CD14-positive monocyte (primary cell): ENCODE data around the gene DDX39A. TPM values are rescaled to one million over a fixed set of nuclear protein-coding genes. Genes with fewer than 3 reads are reported as not detected.
"Not testable (repeated sequence)": the region's sequence is repeated elsewhere in the genome, so short reads cannot be mapped to it uniquely, and the experiment has no call there.

Source experiments
- DNase-seq, 3 donors: peaks; one replicate each; pipeline ENCODE4 v3.0.0-alpha.2; 2011 to 2022
- H2AFZ ChIP-seq: 2 replicates; pipeline ENCODE4 v1.6.0; 2012; ENCODE audit warnings: mild to moderate bottlenecking, low read depth, low read length, inconsistent platforms; ENCODE audit not compliant: insufficient read depth, poor library complexity, severe bottlenecking
- H3K27ac ChIP-seq, 2 donors: 1 replicate in 1 of 2; 2 replicates in 1 of 2; pipeline ENCODE4 v1.5.1; 2012 to 2013; ENCODE audit warnings: low read length in 2 of 2, control low read depth in 1 of 2, inconsistent platforms in 1 of 2, low read depth in 1 of 2, mild to moderate bottlenecking in 1 of 2
- H3K27me3 ChIP-seq, 2 donors: one replicate each; pipeline versions ENCODE4 v1.6.0 to v1.6.1; 2011 to 2013; ENCODE audit warnings: low read length in 2 of 2; ENCODE audit not compliant: control insufficient read depth in 2 of 2, insufficient read depth in 2 of 2
- H3K36me3 ChIP-seq, 2 donors: replicated peaks in 1 of 2; 1 replicate in 1 of 2; 2 replicates in 1 of 2; pipeline versions ENCODE4 v1.5.1 to v1.6.1; 2012 to 2013; ENCODE audit warnings: low read length in 2 of 2, control low read depth in 1 of 2, inconsistent platforms in 1 of 2, mild to moderate bottlenecking in 1 of 2; ENCODE audit not compliant: insufficient read depth in 2 of 2, control insufficient read depth in 1 of 2
- H3K4me1 ChIP-seq, 2 donors: 1 replicate in 1 of 2; 2 replicates in 1 of 2; pipeline versions ENCODE4 v1.5.1 to v1.6.1; 2012 to 2013; ENCODE audit warnings: low read length in 2 of 2, control low read depth in 1 of 2, inconsistent platforms in 1 of 2, mild to moderate bottlenecking in 1 of 2, moderate library complexity in 1 of 2; ENCODE audit not compliant: insufficient read depth in 2 of 2, control insufficient read depth in 1 of 2
- H3K4me2 ChIP-seq: replicated peaks from 2 replicates; pipeline ENCODE3; 2012; ENCODE audit warnings: low read length, moderate library complexity, mild to moderate bottlenecking; ENCODE audit not compliant: poor library complexity, severe bottlenecking; ENCODE audit errors: extremely low read depth
- H3K4me3 ChIP-seq, 3 experiments: fragments of 200-600 bp in 1 of 3; sonication (generic) in 1 of 3; replicated peaks in 1 of 3; 1 replicate in 2 of 3; 2 replicates in 1 of 3; pipeline ENCODE4 v1.5.1; 2011 to 2013; ENCODE audit warnings: low read length in 3 of 3, mild to moderate bottlenecking in 3 of 3, control low read depth in 2 of 3, low read depth in 2 of 3, inconsistent platforms in 1 of 3, moderate library complexity in 1 of 3
- H3K79me2 ChIP-seq: 2 replicates; pipeline ENCODE4 v1.6.0; 2012; ENCODE audit warnings: mild to moderate bottlenecking, control low read depth, inconsistent platforms, low read length, moderate library complexity; ENCODE audit not compliant: insufficient read depth
- H3K9ac ChIP-seq: 2 replicates; pipeline ENCODE4 v1.6.0; 2017; ENCODE audit warnings: low read length, mild to moderate bottlenecking; ENCODE audit not compliant: insufficient read depth, poor library complexity, severe bottlenecking
- H3K9me3 ChIP-seq, 2 donors: replicated peaks in 1 of 2; 1 replicate in 1 of 2; 2 replicates in 1 of 2; pipeline versions ENCODE4 v1.5.1 to v1.6.1; 2012 to 2013; ENCODE audit warnings: low read length in 2 of 2, control low read depth in 1 of 2; ENCODE audit not compliant: control insufficient read depth in 1 of 2, insufficient read depth in 1 of 2
- H4K20me1 ChIP-seq: 2 replicates; pipeline ENCODE4 v1.6.0; 2012; ENCODE audit warnings: mild to moderate bottlenecking, low read length, control low read depth, moderate library complexity; ENCODE audit not compliant: insufficient read depth
- H3K27ac Mint-ChIP-seq, 7 donors: one replicate each; pipeline ENCODE4 v1.8.0; 2020; ENCODE audit warnings: mild to moderate bottlenecking in 7 of 7, mixed read lengths in 7 of 7, moderate library complexity in 6 of 7, inconsistent platforms in 2 of 7
- H3K27me3 Mint-ChIP-seq, 3 donors: one replicate each; pipeline ENCODE4 v1.8.0; 2021 to 2022; ENCODE audit warnings: low read depth in 3 of 3, mild to moderate bottlenecking in 3 of 3, mixed read lengths in 3 of 3, moderate library complexity in 3 of 3, inconsistent platforms in 1 of 3
- H3K36me3 Mint-ChIP-seq, 2 donors: one replicate each; pipeline ENCODE4 v1.8.0; 2020; ENCODE audit warnings: mixed read lengths in 2 of 2, inconsistent platforms in 1 of 2, mild to moderate bottlenecking in 1 of 2
- H3K4me1 Mint-ChIP-seq: one replicate; pipeline ENCODE4 v1.8.0; 2020; ENCODE audit warnings: mild to moderate bottlenecking, mixed read lengths
- H3K4me3 Mint-ChIP-seq, 2 donors: one replicate each; pipeline ENCODE4 v1.8.0; 2020; ENCODE audit warnings: mild to moderate bottlenecking in 2 of 2, mixed read lengths in 2 of 2, moderate library complexity in 1 of 2
- H3K9me3 Mint-ChIP-seq, 7 donors: one replicate each; pipeline ENCODE4 v1.8.0; 2020 to 2022; ENCODE audit warnings: mixed read lengths in 7 of 7, mild to moderate bottlenecking in 6 of 7, moderate library complexity in 6 of 7, inconsistent platforms in 2 of 7
- WGBS: methylation state at CpG from one replicate; pipeline ENCODE4 v1.1.5; 2013; ENCODE audit warnings: missing lambda C conversion rate; ENCODE audit not compliant: insufficient coverage; 5-methylcytosine and 5-hydroxymethylcytosine counted together
- intact Hi-C, 2 donors: fragments of 100-400 bp; cut with micrococcal nuclease; formaldehyde crosslinking; loops; one replicate each; pipeline versions ENCODE4 v1.15.0 to v1.15.1; 2023
- polyA plus RNA-seq, 3 donors: library from polyadenylated mRNA; depleted of rRNA in 1 of 3; unstranded in 2 of 3; stranded (reverse) in 1 of 3; fragments of 300-500 nt in 2 of 3; fragments of >200 nt in 1 of 3; fragmentation: Illumina TruSeq in 2 of 3; gene quantifications; 1 replicate in 2 of 3; 2 replicates in 1 of 3; pipeline ENCODE4 v1.2.3, GENCODE V29; 2012 to 2021
- TF ChIP-seq, protein P1 (sequence below): fragments of 200-600 bp; IDR thresholded peaks from one replicate; pipeline ENCODE4 v1.8.0; 2022; ENCODE audit warnings: antibody characterized with exemption, mild to moderate bottlenecking

Gene DDX39A
- polyA plus RNA-seq, 3 donors, result 78.7 to 187 (median 83.5) TPM

DNA sequence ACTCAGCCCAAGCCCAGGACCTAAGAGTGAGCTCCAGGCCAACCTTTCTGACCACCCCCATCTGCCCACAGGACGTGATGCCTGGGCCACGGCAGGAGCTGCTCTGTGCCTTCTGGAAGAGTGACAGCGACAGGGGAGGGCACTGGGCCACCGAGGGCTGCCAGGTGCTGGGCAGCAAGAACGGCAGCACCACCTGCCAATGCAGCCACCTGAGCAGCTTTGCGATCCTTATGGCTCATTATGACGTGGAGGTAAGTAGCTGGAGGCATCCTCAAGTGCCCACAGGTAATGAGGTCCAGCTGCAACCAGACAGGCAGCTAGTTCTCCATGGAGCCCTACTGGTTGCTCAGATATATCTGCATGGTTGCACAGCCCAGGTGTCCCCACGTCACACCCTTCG lies 14.8 kb downstream of the DDX39A start:
- DNase-seq, result no peak
- Histone ChIP-seq H2AFZ (no peak overlapping the region), H3K27me3 (no peaks in the 10 kb centered on the region), H3K4me2 (no peak overlapping the region), H3K4me3 (no peak overlapping the region), H3K4me1 (peaks cover 22 to 28% of the 10 kb centered on the region in 2 donors), H3K9me3 (no peaks in the 10 kb centered on the region), H4K20me1 (peaks cover 98% of the 10 kb centered on the region), H3K9ac (no peak overlapping the region), H3K36me3 (peaks cover 84 to 95% of the 10 kb centered on the region in 2 donors), H3K27ac (peak overlapping the region in 1 of 2 donors; percentile 14), H3K79me2 (peaks cover 23% of the 10 kb centered on the region)
- H3K9me3 Mint-ChIP-seq, result peaks cover 0 to 5% (median 2%) of the 10 kb centered on the region in 7 donors
- TF ChIP-seq, protein P1, sequence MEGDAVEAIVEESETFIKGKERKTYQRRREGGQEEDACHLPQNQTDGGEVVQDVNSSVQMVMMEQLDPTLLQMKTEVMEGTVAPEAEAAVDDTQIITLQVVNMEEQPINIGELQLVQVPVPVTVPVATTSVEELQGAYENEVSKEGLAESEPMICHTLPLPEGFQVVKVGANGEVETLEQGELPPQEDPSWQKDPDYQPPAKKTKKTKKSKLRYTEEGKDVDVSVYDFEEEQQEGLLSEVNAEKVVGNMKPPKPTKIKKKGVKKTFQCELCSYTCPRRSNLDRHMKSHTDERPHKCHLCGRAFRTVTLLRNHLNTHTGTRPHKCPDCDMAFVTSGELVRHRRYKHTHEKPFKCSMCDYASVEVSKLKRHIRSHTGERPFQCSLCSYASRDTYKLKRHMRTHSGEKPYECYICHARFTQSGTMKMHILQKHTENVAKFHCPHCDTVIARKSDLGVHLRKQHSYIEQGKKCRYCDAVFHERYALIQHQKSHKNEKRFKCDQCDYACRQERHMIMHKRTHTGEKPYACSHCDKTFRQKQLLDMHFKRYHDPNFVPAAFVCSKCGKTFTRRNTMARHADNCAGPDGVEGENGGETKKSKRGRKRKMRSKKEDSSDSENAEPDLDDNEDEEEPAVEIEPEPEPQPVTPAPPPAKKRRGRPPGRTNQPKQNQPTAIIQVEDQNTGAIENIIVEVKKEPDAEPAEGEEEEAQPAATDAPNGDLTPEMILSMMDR, result no peak
- peak overlapping the region in 6 of 7 donors; percentile 31 to 81 (median 69) for H3K27ac Mint-ChIP-seq
- peaks cover 72 to 96% of the 10 kb centered on the region in 2 donors for H3K36me3 Mint-ChIP-seq
- intact Hi-C loops, result loop anchor here (5.0 to 10.0 kb wide), 2 partner anchors 42 to 260 kb away; no protein-coding TSS in a partner anchor
- peaks cover 0 to 5% (median 0%) of the 10 kb centered on the region in 3 donors for H3K27me3 Mint-ChIP-seq
- H3K4me3 Mint-ChIP-seq, result no peak overlapping the region
- WGBS, result 93% methylated on average over 9 of the region's 9 CpGs
- H3K4me1 Mint-ChIP-seq, result peaks cover 23% of the 10 kb centered on the region

DNA sequence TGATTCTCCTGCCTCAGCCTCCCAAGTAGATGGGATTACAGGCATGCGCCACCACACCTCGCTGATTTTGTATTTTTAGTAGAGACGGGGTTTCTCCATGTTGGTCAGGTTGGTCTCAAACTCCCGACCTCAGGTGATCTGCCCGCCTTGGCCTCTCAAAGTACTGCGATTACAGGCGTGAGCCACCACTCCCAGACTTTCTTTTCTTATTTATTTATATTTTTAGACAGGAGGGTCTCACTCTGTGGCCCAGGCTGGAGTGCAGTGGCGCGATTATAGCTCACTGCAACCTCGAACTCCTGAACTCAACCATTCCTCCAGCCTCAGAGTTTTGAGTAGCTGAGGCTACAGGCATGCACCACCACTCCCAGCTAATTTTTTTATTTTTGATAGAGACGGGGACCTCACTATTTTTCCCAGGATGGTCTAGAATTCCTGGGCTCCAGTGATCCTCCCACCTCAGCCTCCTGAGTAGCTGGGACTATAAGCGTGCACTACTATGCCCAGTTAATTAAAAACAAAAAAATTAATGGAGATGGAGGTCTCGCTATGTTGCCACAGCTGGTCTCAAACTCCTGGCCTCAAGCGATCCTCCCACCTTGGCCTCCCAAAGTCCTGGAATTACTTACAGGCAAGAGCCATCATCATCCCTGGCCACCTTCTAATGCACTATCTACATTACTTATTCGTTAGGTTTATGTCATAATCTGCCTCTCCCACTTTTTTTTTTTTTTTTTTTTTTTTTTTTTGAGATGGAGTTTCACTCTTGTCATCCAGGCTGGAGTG lies 15.8 kb downstream of the DDX39A start:
- peak overlapping the region in 1 of 2 donors; percentile 26 for H3K27ac ChIP-seq
- 100% methylated on average over 4 of the region's 15 CpGs for whole genome bisulfite sequencing
- not testable (repeated sequence) for H3K9me3 ChIP-seq, H3K27me3 Mint-ChIP-seq, H3K4me2 ChIP-seq, DNase-seq, H3K4me3 ChIP-seq, H2AFZ ChIP-seq, H3K27me3 ChIP-seq, H3K4me3 Mint-ChIP-seq, H3K9me3 Mint-ChIP-seq, H3K9ac ChIP-seq
- peaks cover 22 to 28% of the 10 kb centered on the region in 2 donors for H3K4me1 ChIP-seq
- Mint-ChIP-seq H3K27ac (peak overlapping the region in 5 of 7 donors; percentile 14 to 95 (median 50)), H3K4me1 (peaks cover 23% of the 10 kb centered on the region), H3K36me3 (peaks cover 67 to 94% of the 10 kb centered on the region in 2 donors)
- intact Hi-C loops, result loop anchor here (5.0 to 10.0 kb wide), 2 partner anchors 41 to 259 kb away; no protein-coding TSS in a partner anchor
- H3K79me2 ChIP-seq, result peaks cover 18% of the 10 kb centered on the region
- H3K36me3 ChIP-seq, result peaks cover 84 to 94% of the 10 kb centered on the region in 2 donors
- H4K20me1 ChIP-seq, result peaks cover 97% of the 10 kb centered on the region
